Measurements from ENCODE around the gene MVB12A. TPM values are rescaled to one million over a fixed set of nuclear protein-coding genes. Genes with fewer than 3 reads are reported as not detected.

MVB12A gene
- total RNA-seq: 10 to 100 TPM; 30.8 to 44.7 (median 37.7) TPM

GRCh38 chr19:17419621-17420474, at the start of gene MVB12A:
TSS of gene MVB12A (plus strand) at chr19:17420047. CDS start at chr19:17420136, 89 bp downstream.
- peaks cover 6% of the 10 kb centered on the region for H3K27me3 ChIP-seq
- 0% methylated on average over 1 to 11 of the region's 85 CpGs for WGBS, 2 donors (ENCODE audit: low coverage in 1 of 2)
- H3K36me3 ChIP-seq: peaks cover 0 to 16% of the 10 kb centered on the region in 2 donors
- peaks cover 0 to 20% (median 2%) of the 10 kb centered on the region in 3 donors for H3K4me1 ChIP-seq
- TF ChIP-seq POLR2A (IDR thresholded peaks at IDR 0.05) (peak in 1 of 2 donors; percentile 9), POLR2AphosphoS5 (IDR thresholded peaks at IDR 0.05) (peak; percentile 79), EP300 (IDR thresholded peaks at IDR 0.05) (no peak), CTCF (IDR thresholded peaks at IDR 0.05) (peak in 1 of 4 experiments; percentile 23)
- H3K27ac ChIP-seq: peak within 1 kb of the TSS; percentile 56 to 85 (median 82)
- H3K9me3 ChIP-seq: no peaks in the 10 kb centered on the region
- peak within 1 kb of the TSS; percentile 73 to 86 for H3K4me3 ChIP-seq
- ATAC-seq: peak; percentile 98

- ATAC-seq: peak; percentile 58
- no peaks in the 10 kb centered on the region for H3K36me3 ChIP-seq
- WGBS, 2 donors (ENCODE audit: low coverage in 1 of 2): 47% methylated on average over 8 of the region's 39 CpGs; no CpG with 5 or more reads in 1 of the 2 donors
- H3K4me3 ChIP-seq: peak within 1 kb of the TSS in 1 of 2 donors; percentile 45
- H3K4me1 ChIP-seq: peaks cover 0 to 8% (median 0%) of the 10 kb centered on the region in 3 donors
- peaks cover 26% of the 10 kb centered on the region for H3K27me3 ChIP-seq
- peak in 2 of 4 experiments; percentile 5 to 7 for TF ChIP-seq CTCF (IDR thresholded peaks at IDR 0.05)
- no peak for TF ChIP-seq EP300 (IDR thresholded peaks at IDR 0.05)
- peak; percentile 22 for TF ChIP-seq POLR2AphosphoS5 (IDR thresholded peaks at IDR 0.05)
- TF ChIP-seq POLR2A (IDR thresholded peaks at IDR 0.05): no peak
- H3K27ac ChIP-seq: peak within 1 kb of the TSS in 2 of 4 donors; percentile 41 to 57
- no peaks in the 10 kb centered on the region for H3K9me3 ChIP-seq
Measured at GRCh38 chr19:17376935-17377600, 42.8 kb upstream of the MVB12A start, which contains the start of gene PLVAP. TSS of gene PLVAP (minus strand) at chr19:17377342. CDS start at chr19:17377288, 54 bp downstream.

GRCh38 chr19:17378271-17378670, 41.6 kb upstream of the MVB12A start:
- no peak overlapping the region for H3K27ac ChIP-seq
- no peaks in the 10 kb centered on the region for H3K9me3 ChIP-seq
- peaks cover 26% of the 10 kb centered on the region for H3K27me3 ChIP-seq
- WGBS, 2 donors (ENCODE audit: low coverage in 1 of 2): 67% methylated on average over 3 of the region's 13 CpGs; no CpG with 5 or more reads in 1 of the 2 donors
- ATAC-seq: no peak
- TF ChIP-seq EP300 (IDR thresholded peaks at IDR 0.05) (no peak), POLR2AphosphoS5 (IDR thresholded peaks at IDR 0.05) (no peak), CTCF (IDR thresholded peaks at IDR 0.05) (no peak), POLR2A (IDR thresholded peaks at IDR 0.05) (no peak)
- no peak overlapping the region for H3K4me3 ChIP-seq
- no peaks in the 10 kb centered on the region for H3K36me3 ChIP-seq
- peaks cover 0 to 8% (median 0%) of the 10 kb centered on the region in 3 donors for H3K4me1 ChIP-seq

GRCh38 chr19:17379221-17379631, 40.6 kb upstream of the MVB12A start:
- H3K9me3 ChIP-seq: no peaks in the 10 kb centered on the region
- TF ChIP-seq EP300 (IDR thresholded peaks at IDR 0.05) (no peak), CTCF (IDR thresholded peaks at IDR 0.05) (no peak), POLR2AphosphoS5 (IDR thresholded peaks at IDR 0.05) (no peak), POLR2A (IDR thresholded peaks at IDR 0.05) (no peak)
- H3K4me3 ChIP-seq: no peak overlapping the region
- no peak for ATAC-seq
- no peak overlapping the region for H3K27ac ChIP-seq
- H3K36me3 ChIP-seq: no peaks in the 10 kb centered on the region
- H3K27me3 ChIP-seq: peaks cover 26% of the 10 kb centered on the region
- peaks cover 0 to 8% (median 0%) of the 10 kb centered on the region in 3 donors for H3K4me1 ChIP-seq
- WGBS, 2 donors (ENCODE audit: low coverage in 1 of 2): 20% methylated on average over 2 of the region's 14 CpGs; no CpG with 5 or more reads in 1 of the 2 donors
